HUDEP-2 (cell line): ENCODE measurements around the gene SERP2.

Experiments
- DNase-seq, 76 experiments: peaks; one replicate each; lab custom pipeline; 2025; ENCODE audit not compliant: unreplicated experiment in 76 of 76; lab: John Stamatoyannopoulos, UW

The SERP2 gene

GRCh38 chr13:44354884-44355283, 18.7 kb upstream of the SERP2 start:
- no peak for DNase-seq

- DNase-seq: no peak
These were observed 18.0 kb upstream of the SERP2 start for GRCh38 chr13:44355621-44356020.

GRCh38 chr13:44359983-44360375, 13.6 kb upstream of the SERP2 start:
- no peak for DNase-seq

GRCh38 chr13:44362394-44363040, 11.1 kb upstream of the SERP2 start:
- no peak for DNase-seq

- no peak for DNase-seq
These were observed 9.8 kb upstream of the SERP2 start for GRCh38 chr13:44363631-44364344.

- no peak for DNase-seq
These were observed 9.2 kb upstream of the SERP2 start for GRCh38 chr13:44364345-44365000.

- DNase-seq: no peak
These were observed 8.6 kb upstream of the SERP2 start for GRCh38 chr13:44365008-44365407.

GRCh38 chr13:44365899-44366298, 7.7 kb upstream of the SERP2 start:
- no peak for DNase-seq

- peak in 44 of 76 experiments; percentile 2 to 66 (median 22) for DNase-seq
These were observed 5.5 kb upstream of the SERP2 start for GRCh38 chr13:44368062-44368591.

- peak in 3 of 76 experiments; percentile 3 to 33 (median 18) for DNase-seq
These were observed 4.8 kb upstream of the SERP2 start for GRCh38 chr13:44368599-44369368.

- no peak for DNase-seq
These were observed 2.2 kb upstream of the SERP2 start for GRCh38 chr13:44371421-44371820.

- no peak for DNase-seq
These were observed 400 bp upstream of the SERP2 start for GRCh38 chr13:44373247-44373600.

- DNase-seq: no peak
These were observed 706 bp downstream of the SERP2 start for GRCh38 chr13:44374348-44374712.

- no peak for DNase-seq
These were observed 4.7 kb downstream of the SERP2 start for GRCh38 chr13:44378277-44378676.

- no peak for DNase-seq
These were observed 6.3 kb downstream of the SERP2 start for GRCh38 chr13:44379885-44380284.

GRCh38 chr13:44380404-44381165, 7.0 kb downstream of the SERP2 start:
- no peak for DNase-seq

GRCh38 chr13:44382635-44383145, 9.1 kb downstream of the SERP2 start:
- DNase-seq: peak in 75 of 76 experiments; percentile 31 to 96 (median 84)

- DNase-seq: no peak
These were observed 10.3 kb downstream of the SERP2 start for GRCh38 chr13:44383945-44384344.

- DNase-seq: no peak
These were observed 11.2 kb downstream of the SERP2 start for GRCh38 chr13:44384778-44385177.

GRCh38 chr13:44385401-44385800, 11.8 kb downstream of the SERP2 start:
- DNase-seq: no peak
